Omental fat pad (tissue), 4 donors: ENCODE data around the gene RPS2. TPM values are rescaled to one million over a fixed set of nuclear protein-coding genes. Genes with fewer than 3 reads are reported as not detected.
"Not testable (repeated sequence)": the region's sequence is repeated elsewhere in the genome, so short reads cannot be mapped to it uniquely, and the experiment has no call there.

ENCODE experiments used
- ATAC-seq: fragments of 150-250 bp; one replicate; pipeline ENCODE4 v1.9.1; 2016; ENCODE audit warnings: mild to moderate bottlenecking, moderate library complexity; ENCODE audit not compliant: low FRiP score
- DNase-seq: peaks from one replicate; pipeline ENCODE4 v3.0.0-alpha.2; 2019; ENCODE audit warnings: low spot score
- total RNA-seq, 4 donors: library from RNA; depleted of rRNA; stranded (reverse); fragments of >200 nt; gene quantifications; one replicate each; pipeline ENCODE4 v1.1.0, GENCODE V29; 2016
- TF ChIP-seq, protein P1 (sequence below), 3 donors: fragments of 450-650 bp; IDR thresholded peaks; one replicate each; pipeline ENCODE4 v1.5.1; 2016 to 2017; ENCODE audit warnings: antibody characterized with exemption in 3 of 3, mild to moderate bottlenecking in 3 of 3, moderate library complexity in 2 of 3

Gene RPS2
- total RNA-seq, 4 donors from 2014 or later: 1,362 to 1,656 (median 1,543) TPM

DNA sequence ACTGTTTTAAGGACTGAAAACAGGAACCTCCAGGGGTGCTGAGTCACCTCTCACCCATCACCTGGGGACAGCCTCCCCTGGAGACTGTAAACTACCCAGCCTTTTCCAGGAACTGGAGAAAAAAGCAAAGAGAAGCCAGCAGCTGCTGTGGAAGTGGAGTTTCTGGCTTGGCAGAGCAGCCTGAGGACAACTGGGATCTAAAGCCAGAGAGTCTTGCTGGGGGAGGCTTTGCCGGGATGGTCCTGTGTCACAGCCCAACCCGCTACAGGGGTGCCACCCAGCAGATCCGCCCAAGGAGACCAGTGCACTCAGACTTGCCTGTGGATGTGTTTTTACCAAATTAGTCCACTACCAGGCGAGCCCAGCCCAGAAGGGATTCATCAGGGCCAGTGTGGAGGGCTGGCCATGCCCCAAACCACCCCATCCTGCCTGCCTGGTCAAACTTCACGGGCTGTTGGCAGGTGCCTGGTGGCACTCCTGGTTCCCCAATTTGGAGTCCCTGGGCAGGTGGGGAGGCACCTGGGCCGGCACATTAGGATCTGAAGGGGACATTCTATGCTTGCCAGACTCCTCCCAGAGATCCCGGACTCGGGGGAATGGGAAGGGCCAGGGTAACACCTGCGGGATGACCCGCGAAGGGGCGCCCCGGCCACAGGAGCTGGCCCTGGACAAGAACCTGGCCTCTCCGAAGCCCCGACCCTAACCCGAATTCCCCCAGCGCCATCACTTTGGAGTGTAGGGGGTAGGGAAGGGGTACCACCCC lies 22.4 kb downstream of the RPS2 start:
- DNase-seq (no peak), ATAC-seq (no peak)
- TF ChIP-seq, protein P1, sequence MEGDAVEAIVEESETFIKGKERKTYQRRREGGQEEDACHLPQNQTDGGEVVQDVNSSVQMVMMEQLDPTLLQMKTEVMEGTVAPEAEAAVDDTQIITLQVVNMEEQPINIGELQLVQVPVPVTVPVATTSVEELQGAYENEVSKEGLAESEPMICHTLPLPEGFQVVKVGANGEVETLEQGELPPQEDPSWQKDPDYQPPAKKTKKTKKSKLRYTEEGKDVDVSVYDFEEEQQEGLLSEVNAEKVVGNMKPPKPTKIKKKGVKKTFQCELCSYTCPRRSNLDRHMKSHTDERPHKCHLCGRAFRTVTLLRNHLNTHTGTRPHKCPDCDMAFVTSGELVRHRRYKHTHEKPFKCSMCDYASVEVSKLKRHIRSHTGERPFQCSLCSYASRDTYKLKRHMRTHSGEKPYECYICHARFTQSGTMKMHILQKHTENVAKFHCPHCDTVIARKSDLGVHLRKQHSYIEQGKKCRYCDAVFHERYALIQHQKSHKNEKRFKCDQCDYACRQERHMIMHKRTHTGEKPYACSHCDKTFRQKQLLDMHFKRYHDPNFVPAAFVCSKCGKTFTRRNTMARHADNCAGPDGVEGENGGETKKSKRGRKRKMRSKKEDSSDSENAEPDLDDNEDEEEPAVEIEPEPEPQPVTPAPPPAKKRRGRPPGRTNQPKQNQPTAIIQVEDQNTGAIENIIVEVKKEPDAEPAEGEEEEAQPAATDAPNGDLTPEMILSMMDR (IDR thresholded peaks at IDR 0.05): no peak

DNA sequence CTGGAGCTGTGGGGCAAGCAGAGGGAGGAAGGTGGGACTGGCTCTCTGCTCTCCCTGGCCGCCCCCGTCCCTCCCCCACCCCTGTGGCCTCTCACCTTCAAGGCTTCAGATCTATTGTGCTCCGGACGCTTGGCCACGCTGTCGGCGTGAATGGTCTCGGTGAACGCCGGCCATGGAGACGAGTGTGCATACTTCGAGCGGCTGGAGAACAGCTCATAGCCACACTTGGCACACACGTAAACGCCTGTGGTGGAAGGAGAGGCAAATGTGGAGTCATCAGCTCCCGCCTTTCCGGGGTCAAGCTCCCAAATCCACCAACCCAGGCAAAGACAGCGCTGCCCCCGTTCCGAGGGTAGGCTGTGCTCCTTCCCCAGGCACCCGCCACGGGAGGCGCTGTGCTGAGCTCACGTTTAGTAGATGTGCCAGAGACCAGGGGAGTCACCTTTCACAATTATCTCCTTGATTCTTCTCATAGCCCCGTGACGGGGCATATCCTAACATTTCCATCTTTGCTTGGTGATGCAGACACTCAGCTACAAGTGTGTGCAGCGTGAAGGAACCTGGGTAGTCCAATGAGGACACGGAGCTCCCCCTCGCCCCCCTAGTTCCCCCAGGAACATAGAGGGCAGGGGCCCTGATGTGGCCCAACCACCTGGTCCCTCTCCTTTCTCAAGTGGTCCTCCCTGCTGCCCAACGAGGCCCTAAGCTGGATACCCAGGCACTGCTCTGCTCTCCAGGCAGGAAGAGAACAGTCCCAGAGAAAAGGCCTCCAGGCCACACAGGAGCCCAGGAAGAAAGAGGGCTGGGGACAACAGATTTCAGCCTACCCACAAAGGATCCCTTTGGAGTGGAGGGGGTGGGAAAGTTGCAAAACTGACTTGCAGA lies 23.2 kb downstream of the RPS2 start:
- DNase-seq: no peak
- TF ChIP-seq, protein P1 (IDR thresholded peaks at IDR 0.05): no peak
- no peak for ATAC-seq

DNA sequence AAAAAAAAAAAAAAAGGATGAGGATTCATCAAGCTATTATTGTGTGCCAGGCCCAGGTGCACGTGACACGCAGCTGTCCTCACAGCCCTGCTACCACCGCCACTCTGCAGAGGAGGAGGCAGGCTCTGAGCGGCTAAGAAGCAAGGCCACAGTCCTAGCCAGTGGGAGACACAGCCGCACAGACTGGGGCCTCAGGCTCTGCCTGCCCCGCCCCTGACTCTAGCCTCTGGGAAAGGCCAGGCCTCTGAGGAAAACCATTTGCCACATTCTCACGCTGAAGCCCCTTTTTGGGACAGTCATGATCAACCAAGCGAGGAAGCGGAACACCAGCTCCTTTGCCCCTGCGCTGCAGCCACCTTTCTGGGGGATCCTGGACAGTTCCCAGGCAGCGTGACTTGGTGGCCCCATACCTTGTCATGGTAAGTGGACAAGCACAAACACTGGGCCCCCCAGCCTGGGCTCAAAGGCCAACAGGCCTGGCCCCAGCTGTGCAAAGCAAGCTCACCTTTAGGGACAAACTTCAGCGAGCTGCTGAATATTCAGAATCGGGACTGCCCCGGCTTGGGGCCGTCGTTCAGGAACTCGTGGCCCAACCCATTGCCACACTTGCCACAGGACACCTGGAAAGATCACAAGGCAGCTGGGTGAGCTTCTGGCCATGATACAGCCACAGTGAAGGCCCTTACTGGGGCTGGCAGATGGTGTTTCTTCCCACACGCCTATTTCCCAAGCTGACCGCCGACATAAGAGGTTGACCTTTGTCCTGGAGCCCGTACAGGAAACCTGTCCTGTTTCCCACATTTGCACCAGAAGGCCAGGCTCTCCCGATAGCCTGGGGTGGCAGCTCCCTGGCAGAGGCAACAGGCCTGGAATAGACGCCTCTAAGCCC lies 24.1 kb downstream of the RPS2 start:
- ATAC-seq: no peak
- no peak for DNase-seq

DNA sequence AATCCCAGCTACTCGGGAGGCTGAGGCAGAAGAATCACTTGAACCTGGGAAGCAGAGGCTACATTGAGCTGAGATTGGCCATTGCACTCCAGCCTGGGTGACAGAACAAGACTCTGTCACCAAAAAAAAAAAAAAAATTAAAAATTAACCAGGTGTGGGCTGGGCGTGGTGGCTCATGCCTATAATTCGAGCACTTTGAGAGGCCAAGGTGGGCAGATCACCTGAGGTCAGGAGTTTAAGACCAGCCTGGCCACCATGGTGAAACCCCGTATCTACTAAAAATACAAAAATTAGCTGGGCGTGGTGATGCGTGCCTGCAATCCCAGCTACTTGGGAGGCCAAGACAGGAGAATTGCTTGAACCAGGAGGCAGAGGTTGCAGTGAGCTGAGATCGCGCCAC lies 24.8 kb downstream of the RPS2 start:
- DNase-seq, ATAC-seq: not testable (repeated sequence)

More for the DNA sequence above, 24.1 kb downstream of the RPS2 start:
- TF ChIP-seq, protein P1 (IDR thresholded peaks at IDR 0.05): no peak

DNA sequence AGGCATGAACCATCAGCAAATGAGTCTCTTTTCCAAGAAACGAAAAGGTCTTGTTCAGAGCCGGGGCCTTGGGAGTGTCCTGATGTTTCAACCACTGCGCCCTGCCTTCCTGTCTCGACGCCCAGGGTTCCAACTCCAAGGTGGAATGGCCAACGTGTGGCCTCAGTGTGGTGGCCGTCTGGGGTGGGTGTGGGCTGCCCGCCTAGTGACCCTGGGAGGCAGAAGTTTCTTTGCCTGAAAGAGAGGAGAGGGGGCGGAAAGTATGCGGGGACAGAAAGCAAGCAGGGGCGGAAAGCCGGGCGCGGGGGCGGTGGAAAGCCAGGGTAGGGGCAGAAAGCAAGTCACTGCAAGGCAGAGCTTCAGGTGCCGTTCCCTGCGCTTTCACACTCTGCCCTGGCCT lies 25.7 kb downstream of the RPS2 start:
- TF ChIP-seq, protein P1 (IDR thresholded peaks at IDR 0.05): no peak
- ATAC-seq (no peak), DNase-seq (no peak)

DNA sequence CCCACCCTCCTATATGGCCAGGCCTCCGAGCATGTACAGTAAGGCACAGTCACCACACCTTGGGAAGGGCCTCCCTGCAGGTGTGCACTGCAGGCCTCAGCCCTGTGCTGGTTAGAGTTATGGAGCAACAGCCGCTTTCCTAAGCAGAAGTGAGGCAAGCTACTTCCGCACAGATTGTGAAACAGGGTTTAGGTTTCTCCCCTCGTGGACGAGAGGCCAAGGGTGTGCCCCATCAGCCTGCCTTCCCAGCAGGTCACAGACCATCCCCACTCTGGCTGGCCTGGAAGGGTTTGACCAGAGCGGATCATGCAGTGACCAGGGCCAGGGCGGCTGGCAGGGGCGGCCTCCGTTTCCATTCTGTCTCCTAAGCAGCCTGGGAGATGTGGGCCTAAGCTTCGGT lies 26.3 kb downstream of the RPS2 start:
- TF ChIP-seq, protein P1 (IDR thresholded peaks at IDR 0.05): no peak
- no peak for ATAC-seq
- no peak for DNase-seq
